H9 (cell line): Measurements from ENCODE around the gene MIEF1. TPM values are rescaled to one million over a fixed set of nuclear protein-coding genes. Genes with fewer than 3 reads are reported as not detected.

Experiments used
- DNase-seq: peaks from one replicate; pipeline ENCODE4 v3.0.0-alpha.2; 2017
- H2AFZ ChIP-seq: one replicate; pipeline ENCODE4 v1.6.1; 2013; ENCODE audit warnings: mild to moderate bottlenecking, low read length, control low read depth, moderate library complexity
- H2AK5ac ChIP-seq: 2 replicates; pipeline ENCODE4 v1.6.1; 2013; ENCODE audit warnings: low read length, control low read depth, mixed read lengths; ENCODE audit not compliant: insufficient read length
- H2BK120ac ChIP-seq: one replicate; pipeline ENCODE4 v1.6.1; 2013; ENCODE audit warnings: low read depth, mild to moderate bottlenecking, low read length, control low read depth, inconsistent platforms; ENCODE audit not compliant: poor library complexity, severe bottlenecking
- H2BK12ac ChIP-seq: 2 replicates; pipeline ENCODE4 v1.6.1; 2013; ENCODE audit warnings: low read length, control low read depth, mixed read lengths, low read depth; ENCODE audit not compliant: insufficient read length
- H2BK15ac ChIP-seq: 2 replicates; pipeline ENCODE4 v1.6.1; 2013; ENCODE audit warnings: low read depth, low read length, control low read depth
- H2BK20ac ChIP-seq: one replicate; pipeline ENCODE4 v1.6.1; 2013; ENCODE audit warnings: low read depth, mild to moderate bottlenecking, low read length, control low read depth, inconsistent platforms; ENCODE audit not compliant: poor library complexity, severe bottlenecking
- H2BK5ac ChIP-seq: 2 replicates; pipeline ENCODE4 v1.6.1; 2013; ENCODE audit warnings: low read length, control low read depth, mixed read lengths; ENCODE audit not compliant: insufficient read length
- H3K14ac ChIP-seq: 2 replicates; pipeline ENCODE4 v1.6.1; 2013; ENCODE audit warnings: low read length, control low read depth; ENCODE audit not compliant: insufficient read depth
- H3K18ac ChIP-seq: 2 replicates; pipeline ENCODE4 v1.6.1; 2013; ENCODE audit warnings: low read depth, mild to moderate bottlenecking, mixed read lengths, low read length, control low read depth; ENCODE audit not compliant: insufficient read length
- H3K23ac ChIP-seq: 2 replicates; pipeline ENCODE4 v1.6.1; 2013; ENCODE audit warnings: low read length, control low read depth, mixed read lengths, low read depth; ENCODE audit not compliant: insufficient read length
- H3K23me2 ChIP-seq: 2 replicates; pipeline ENCODE4 v1.6.1; 2013; ENCODE audit warnings: low read depth, mild to moderate bottlenecking, mixed read lengths, low read length, control low read depth; ENCODE audit not compliant: insufficient read length, poor library complexity, severe bottlenecking
- H3K27ac ChIP-seq: 2 replicates; pipeline ENCODE4 v1.5.1; 2013; ENCODE audit warnings: low read length, control low read depth, mixed read lengths, low read depth; ENCODE audit not compliant: insufficient read length
- H3K27me3 ChIP-seq: 2 replicates; pipeline ENCODE4 v1.6.1; 2013; ENCODE audit warnings: low read length, control low read depth, inconsistent platforms; ENCODE audit not compliant: insufficient read depth
- H3K4ac ChIP-seq: 2 replicates; pipeline ENCODE4 v1.6.1; 2013; ENCODE audit warnings: low read depth, mild to moderate bottlenecking, control low read depth, inconsistent platforms, low read length, moderate library complexity
- H3K4me1 ChIP-seq: 2 replicates; pipeline ENCODE4 v1.6.1; 2013; ENCODE audit warnings: low read length, control low read depth, inconsistent platforms; ENCODE audit not compliant: insufficient read depth
- H3K4me2 ChIP-seq: 2 replicates; pipeline ENCODE4 v1.6.1; 2013; ENCODE audit warnings: low read length, control low read depth, mixed read lengths; ENCODE audit not compliant: insufficient read length, insufficient read depth
- H3K56ac ChIP-seq: 2 replicates; pipeline ENCODE4 v1.6.1; 2013; ENCODE audit warnings: low read depth, mild to moderate bottlenecking, mixed read lengths, low read length, control low read depth; ENCODE audit not compliant: insufficient read length
- H3K79me1 ChIP-seq: 2 replicates; pipeline ENCODE4 v1.6.1; 2013; ENCODE audit warnings: low read depth, mild to moderate bottlenecking, moderate library complexity, low read length, control low read depth, inconsistent platforms; ENCODE audit not compliant: insufficient read depth, poor library complexity, severe bottlenecking
- H3K79me2 ChIP-seq: 2 replicates; pipeline ENCODE4 v1.6.1; 2013; ENCODE audit warnings: low read length, control low read depth, inconsistent platforms; ENCODE audit not compliant: insufficient read depth
- H3K9ac ChIP-seq: 2 replicates; pipeline ENCODE4 v1.6.1; 2013; ENCODE audit warnings: low read length, control low read depth, mixed read lengths; ENCODE audit not compliant: insufficient read length; ENCODE audit errors: extremely low read depth
- H3K9me3 ChIP-seq: one replicate; pipeline ENCODE4 v1.6.1; 2013; ENCODE audit warnings: low read depth, low read length, inconsistent platforms; ENCODE audit not compliant: control insufficient read depth
- H3T11ph ChIP-seq: one replicate; pipeline ENCODE4 v1.6.1; 2013; ENCODE audit warnings: mild to moderate bottlenecking, low read length, control low read depth, inconsistent platforms
- H4K20me1 ChIP-seq: one replicate; pipeline ENCODE4 v1.6.1; 2013; ENCODE audit not compliant: control insufficient read depth, insufficient read length, insufficient read depth
- H4K5ac ChIP-seq: 2 replicates; pipeline ENCODE4 v1.6.1; 2013; ENCODE audit warnings: low read depth, mild to moderate bottlenecking, mixed read lengths, low read length, control low read depth; ENCODE audit not compliant: insufficient read length
- H4K8ac ChIP-seq: replicated peaks from 2 replicates; pipeline ENCODE4 v1.6.1; 2013; ENCODE audit warnings: low read length, control low read depth, mixed read lengths, low read depth; ENCODE audit not compliant: insufficient read length
- H4K91ac ChIP-seq: 2 replicates; pipeline ENCODE4 v1.6.1; 2013; ENCODE audit warnings: low read depth, mild to moderate bottlenecking, moderate library complexity, mixed read lengths, low read length, control low read depth; ENCODE audit not compliant: insufficient read length
- H3K27ac Mint-ChIP-seq, 3 experiments: 2 replicates in 2 of 3; 3 replicates in 1 of 3; pipeline ENCODE4 v1.8.0; 2020 to 2021; ENCODE audit warnings: mixed read lengths in 3 of 3, mild to moderate bottlenecking in 1 of 3, moderate library complexity in 1 of 3
- H3K27me3 Mint-ChIP-seq: 2 replicates; pipeline ENCODE4 v1.8.0; 2021; ENCODE audit warnings: low read depth, mild to moderate bottlenecking, moderate library complexity, mixed read lengths
- H3K36me3 Mint-ChIP-seq, 3 experiments: 2 replicates in 2 of 3; 3 replicates in 1 of 3; pipeline ENCODE4 v1.8.0; 2020 to 2021; ENCODE audit warnings: low read depth in 3 of 3, mixed read lengths in 3 of 3; ENCODE audit not compliant: insufficient read depth in 1 of 3
- H3K4me1 Mint-ChIP-seq, 2 experiments: 2 replicates each; pipeline ENCODE4 v1.8.0; 2020; ENCODE audit warnings: mixed read lengths in 2 of 2
- H3K4me3 Mint-ChIP-seq, 2 experiments: 2 replicates in 1 of 2; 3 replicates in 1 of 2; pipeline ENCODE4 v1.8.0; 2020 to 2021; ENCODE audit warnings: mild to moderate bottlenecking in 2 of 2, mixed read lengths in 2 of 2, moderate library complexity in 1 of 2
- H3K9me3 Mint-ChIP-seq, 2 experiments: 2 replicates in 1 of 2; 3 replicates in 1 of 2; pipeline ENCODE4 v1.8.0; 2020; ENCODE audit warnings: mild to moderate bottlenecking in 2 of 2, mixed read lengths in 2 of 2, moderate library complexity in 1 of 2
- WGBS: extraction: QIAGEN DNeasy Blood & Tissue Kit; methylation state at CpG from one replicate; pipeline ENCODE4 v1.1.7; 2013; ENCODE audit warnings: missing lambda C conversion rate, low lambda C conversion rate, mixed read lengths; ENCODE audit not compliant: insufficient read length; ENCODE audit errors: extremely low coverage; 5-methylcytosine and 5-hydroxymethylcytosine counted together
- total RNA-seq: library from RNA; stranded (reverse); gene quantifications from 2 replicates; pipeline ENCODE4 v1.2.1, GENCODE V29; 2021
- TF ChIP-seq, protein P1 (sequence below): fragments of 200-600 bp; sonication (generic); conservative IDR thresholded peaks from 3 replicates; pipeline ENCODE4 v1.8.0; 2021; ENCODE audit warnings: antibody characterized with exemption, mild to moderate bottlenecking

The MIEF1 gene
- total RNA-seq, 1 experiment from 2014 or later, result 32.6 TPM

DNA sequence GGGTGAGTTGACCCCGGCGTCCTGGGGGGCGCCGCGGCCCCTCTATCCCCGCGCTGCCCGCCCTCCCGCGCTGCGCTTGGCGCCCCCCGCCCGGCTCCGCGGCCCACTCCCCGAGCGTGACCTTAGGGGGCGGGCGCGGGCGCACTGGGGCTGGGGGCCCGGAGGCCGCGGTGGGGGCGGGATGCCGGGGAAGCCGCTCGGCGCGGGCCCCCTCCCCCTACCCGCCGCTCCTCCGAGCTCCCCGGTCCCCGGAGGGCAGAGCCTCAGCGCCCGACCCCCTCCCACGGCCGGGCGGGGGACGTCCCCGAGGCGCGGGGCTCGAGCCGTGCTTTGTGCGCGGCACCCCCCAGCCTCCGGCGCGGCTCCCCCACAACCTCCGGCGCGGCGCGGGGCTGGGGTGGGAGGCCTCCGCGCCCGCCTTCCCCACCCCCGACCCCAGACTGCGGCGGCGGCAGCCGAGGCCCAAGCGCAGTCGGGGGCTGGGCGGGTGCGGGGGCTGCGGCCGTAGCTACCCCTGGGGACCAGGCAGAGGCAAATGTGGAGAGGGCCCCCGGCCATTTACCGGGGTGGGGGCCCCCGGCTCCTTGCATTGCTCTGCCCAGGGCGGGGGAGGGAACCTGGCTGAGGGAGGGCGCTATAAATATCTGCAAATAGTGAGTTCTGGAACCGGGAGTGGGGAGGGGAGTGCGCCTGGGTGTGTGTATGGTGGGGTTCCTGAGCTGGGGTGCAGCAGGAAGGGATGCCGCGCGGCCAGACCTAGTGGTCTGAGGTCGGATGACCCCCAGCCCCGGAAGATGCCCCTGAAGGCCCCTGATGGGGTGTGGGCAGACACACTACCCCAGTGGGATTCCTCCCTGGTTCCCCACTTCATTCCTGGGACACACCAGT lies 44.3 kb upstream of the MIEF1 start:
- Histone ChIP-seq H3K79me1 (no peaks in the 10 kb centered on the region), H3K4ac (no peak overlapping the region), H3K14ac (no peak overlapping the region; the same call in 1 of the 2 replicates), H3K9me3 (no peaks in the 10 kb centered on the region), H3K23me2 (peaks cover 3% of the 10 kb centered on the region), H3K18ac (no peak overlapping the region), H3K4me1 (0 out of 2 replicates have a peak, but pooled peaks cover 2% of the 10 kb centered on the region), H2BK5ac (no peak overlapping the region), H4K8ac (no peak overlapping the region), H2BK12ac (no peak overlapping the region), H2BK15ac (no peak overlapping the region), H2BK120ac (no peak overlapping the region), H3K27ac (no peak overlapping the region), H3K4me2 (peak overlapping the region; percentile 49), H3K23ac (no peak overlapping the region), H4K5ac (no peak overlapping the region), H4K91ac (no peak overlapping the region), H3K79me2 (no peaks in the 10 kb centered on the region), H4K20me1 (no peaks in the 10 kb centered on the region), H2BK20ac (no peak overlapping the region), H3K9ac (no peak overlapping the region), H2AK5ac (no peak overlapping the region), H2AFZ (no peak overlapping the region), H3K56ac (no peak overlapping the region), H3T11ph (no peak overlapping the region), H3K27me3 (peaks cover 5% of the 10 kb centered on the region; the same call in 1 of the 2 replicates)
- H3K27me3 Mint-ChIP-seq, result peaks cover 73% of the 10 kb centered on the region
- no CpG with 5 or more reads among the region's 83 CpGs for WGBS
- H3K4me3 Mint-ChIP-seq, result peak overlapping the region; percentile 67 to 89
- DNase-seq, result no peak
- TF ChIP-seq, protein P1, sequence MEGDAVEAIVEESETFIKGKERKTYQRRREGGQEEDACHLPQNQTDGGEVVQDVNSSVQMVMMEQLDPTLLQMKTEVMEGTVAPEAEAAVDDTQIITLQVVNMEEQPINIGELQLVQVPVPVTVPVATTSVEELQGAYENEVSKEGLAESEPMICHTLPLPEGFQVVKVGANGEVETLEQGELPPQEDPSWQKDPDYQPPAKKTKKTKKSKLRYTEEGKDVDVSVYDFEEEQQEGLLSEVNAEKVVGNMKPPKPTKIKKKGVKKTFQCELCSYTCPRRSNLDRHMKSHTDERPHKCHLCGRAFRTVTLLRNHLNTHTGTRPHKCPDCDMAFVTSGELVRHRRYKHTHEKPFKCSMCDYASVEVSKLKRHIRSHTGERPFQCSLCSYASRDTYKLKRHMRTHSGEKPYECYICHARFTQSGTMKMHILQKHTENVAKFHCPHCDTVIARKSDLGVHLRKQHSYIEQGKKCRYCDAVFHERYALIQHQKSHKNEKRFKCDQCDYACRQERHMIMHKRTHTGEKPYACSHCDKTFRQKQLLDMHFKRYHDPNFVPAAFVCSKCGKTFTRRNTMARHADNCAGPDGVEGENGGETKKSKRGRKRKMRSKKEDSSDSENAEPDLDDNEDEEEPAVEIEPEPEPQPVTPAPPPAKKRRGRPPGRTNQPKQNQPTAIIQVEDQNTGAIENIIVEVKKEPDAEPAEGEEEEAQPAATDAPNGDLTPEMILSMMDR, result no peak
- peaks cover 0 to 3% (median 0%) of the 10 kb centered on the region in 3 experiments; a peak in 1 of 7 replicates for H3K36me3 Mint-ChIP-seq
- H3K9me3 Mint-ChIP-seq, result no peaks in the 10 kb centered on the region
- peaks cover 22 to 31% of the 10 kb centered on the region in 2 experiments for H3K4me1 Mint-ChIP-seq
- H3K27ac Mint-ChIP-seq, result no peak overlapping the region
